SK-N-SH treated with all-trans-retinoic acid at 6 μM for 48 hours (cell line): ENCODE measurements around the gene ZSCAN31.

Source experiments
- ATAC-seq: fragments of 200-7000 bp; cut with Tn5 transposase; 3 replicates; pipeline ENCODE4 v1.9.1; 2020; ENCODE audit warnings: mild to moderate bottlenecking, moderate library complexity
- ARNTL ChIP-seq: fragments of 450-650 bp; formaldehyde crosslinking; IDR thresholded peaks from 2 replicates; pipeline ENCODE4 v1.5.0; 2020; ENCODE audit warnings: low read depth, mild to moderate bottlenecking, moderate library complexity, borderline replicate concordance
- BACH2 ChIP-seq: fragments of 250-450 bp; sonication (Bioruptor Pico); IDR thresholded peaks from 2 replicates; pipeline ENCODE4 v1.9.0; 2021; ENCODE audit warnings: mild to moderate bottlenecking, borderline replicate concordance
- CSDC2 ChIP-seq: fragments of 250-450 bp; sonication (Bioruptor Pico); IDR thresholded peaks from 2 replicates; pipeline ENCODE4 v1.5.0; 2020; ENCODE audit warnings: mild to moderate bottlenecking, moderate library complexity
- CSRNP3 ChIP-seq: fragments of 250-450 bp; sonication (Bioruptor Pico); IDR thresholded peaks from 2 replicates; pipeline ENCODE4 v1.5.1; 2021; ENCODE audit warnings: mild to moderate bottlenecking, moderate library complexity
- ESRRG ChIP-seq: fragments of 250-450 bp; sonication (Bioruptor Pico); IDR thresholded peaks from 2 replicates; pipeline ENCODE4 v1.6.1; 2021; ENCODE audit warnings: mild to moderate bottlenecking
- GLIS3 ChIP-seq: fragments of 250-450 bp; sonication (Bioruptor Pico); IDR thresholded peaks from 2 replicates; pipeline ENCODE4 v1.5.0; 2020; ENCODE audit warnings: mild to moderate bottlenecking, moderate library complexity
- ISL1 ChIP-seq: fragments of 250-450 bp; sonication (Bioruptor Pico); IDR thresholded peaks from 2 replicates; pipeline ENCODE4 v2.1.2; 2022; ENCODE audit warnings: mild to moderate bottlenecking, moderate library complexity
- OSR1 ChIP-seq: fragments of 250-450 bp; sonication (Bioruptor Pico); IDR thresholded peaks from 2 replicates; pipeline ENCODE4 v1.8.0; 2022; ENCODE audit warnings: moderate library complexity, mild to moderate bottlenecking, inconsistent platforms
- POU6F1 ChIP-seq: fragments of 250-450 bp; sonication (Bioruptor Pico); IDR thresholded peaks from 2 replicates; pipeline ENCODE4 v1.8.0; 2021; ENCODE audit warnings: low read depth, mild to moderate bottlenecking, moderate library complexity, borderline replicate concordance
- PPARA ChIP-seq: fragments of 250-450 bp; sonication (Bioruptor Pico); IDR thresholded peaks from 2 replicates; pipeline ENCODE4 v1.5.0; 2020; ENCODE audit warnings: mild to moderate bottlenecking, borderline replicate concordance
- RARB ChIP-seq: fragments of 250-450 bp; sonication (Bioruptor Pico); IDR thresholded peaks from 2 replicates; pipeline ENCODE4 v1.8.0; 2021; ENCODE audit warnings: mild to moderate bottlenecking, moderate library complexity
- SNAI2 ChIP-seq: fragments of 250-450 bp; sonication (Bioruptor Pico); IDR thresholded peaks from 2 replicates; pipeline ENCODE4 v1.5.0; 2020; ENCODE audit warnings: mild to moderate bottlenecking, moderate library complexity
- TCF4 ChIP-seq: fragments of 250-450 bp; sonication (Bioruptor Pico); IDR thresholded peaks from 2 replicates; pipeline ENCODE4 v1.8.0; 2021; ENCODE audit warnings: mild to moderate bottlenecking, moderate library complexity, borderline replicate concordance
- ZC3H10 ChIP-seq: fragments of 250-450 bp; sonication (Bioruptor Pico); IDR thresholded peaks from 2 replicates; pipeline ENCODE4 v1.5.1; 2021; ENCODE audit warnings: mild to moderate bottlenecking, moderate library complexity
- ZFP3 ChIP-seq: fragments of 250-450 bp; sonication (Bioruptor Pico); IDR thresholded peaks from 2 replicates; pipeline ENCODE4 v1.5.0; 2020; ENCODE audit warnings: mild to moderate bottlenecking, moderate library complexity
- ZFP30 ChIP-seq: fragments of 450-650 bp; formaldehyde crosslinking; IDR thresholded peaks from 2 replicates; pipeline ENCODE4 v1.5.0; 2022; ENCODE audit warnings: mild to moderate bottlenecking, moderate library complexity
- ZNF565 ChIP-seq: fragments of 450-650 bp; formaldehyde crosslinking; conservative IDR thresholded peaks from 2 replicates; pipeline ENCODE4 v1.5.0; 2020; ENCODE audit warnings: low read depth, mild to moderate bottlenecking, moderate library complexity
- ZNF70 ChIP-seq: fragments of 450-650 bp; formaldehyde crosslinking; IDR thresholded peaks from 2 replicates; pipeline ENCODE4 v1.5.0; 2020; ENCODE audit warnings: mild to moderate bottlenecking, moderate library complexity
- ZNF8 ChIP-seq: fragments of 450-650 bp; formaldehyde crosslinking; IDR thresholded peaks from 2 replicates; pipeline ENCODE4 v1.5.0; 2020; ENCODE audit warnings: mild to moderate bottlenecking, moderate library complexity
- TF ChIP-seq, protein P1 (sequence below): fragments of 250-450 bp; sonication (Bioruptor Pico); IDR thresholded peaks from 2 replicates; pipeline ENCODE4 v1.5.0; 2020; ENCODE audit warnings: mild to moderate bottlenecking, moderate library complexity
- TF ChIP-seq, protein P2 (sequence below): fragments of 250-450 bp; sonication (Bioruptor Pico); IDR thresholded peaks from 2 replicates; pipeline ENCODE4 v1.5.1; 2020; ENCODE audit warnings: low read depth, mild to moderate bottlenecking, moderate library complexity

The ZSCAN31 gene

DNA sequence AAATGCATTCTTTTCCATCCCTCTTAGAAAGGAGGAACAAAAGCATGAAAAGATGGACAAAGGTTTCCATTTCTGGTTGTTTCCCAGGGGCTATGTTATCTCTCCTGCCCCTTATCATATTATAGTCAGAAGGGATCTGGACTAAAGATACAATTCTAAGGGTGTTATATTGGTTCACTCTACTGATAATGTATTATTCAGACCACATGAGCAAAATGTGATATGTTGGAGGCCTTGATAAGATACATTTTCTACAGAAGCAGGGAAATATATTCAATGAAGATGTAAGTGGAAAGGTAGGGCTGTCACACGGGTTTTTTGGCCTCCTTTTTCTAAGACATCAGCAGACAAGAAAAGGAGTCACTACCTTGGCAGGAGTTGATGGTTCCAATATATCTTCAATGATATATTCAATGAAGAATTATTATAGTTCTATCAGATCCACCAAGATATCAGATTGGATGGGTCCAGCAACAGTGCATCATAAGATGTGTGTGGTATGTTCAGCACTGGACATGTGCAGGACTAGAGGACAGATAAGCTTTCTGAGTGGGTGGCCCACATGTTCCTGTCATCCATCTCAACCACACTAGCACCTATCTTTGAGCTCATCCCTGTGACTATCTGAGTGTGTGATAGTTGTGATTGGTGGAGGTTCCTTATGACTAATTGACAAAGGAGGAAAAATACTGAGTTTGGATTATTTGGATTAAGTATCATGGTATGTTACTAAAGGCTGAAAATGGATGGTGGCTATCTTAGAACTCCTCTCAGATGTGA is 8.1 kb upstream of the ZSCAN31 start (continued):
- TF ChIP-seq CSDC2 (CRISPR knock-in tag) (no peak), ISL1 (CRISPR knock-in tag) (no peak), CSRNP3 (no peak)
- TF ChIP-seq, all 23 proteins: peak for 0

GRCh38 chr6:28340310-28341095 is 4.6 kb upstream of the ZSCAN31 start:
- ATAC-seq = no peak
- TF ChIP-seq ISL1 (CRISPR knock-in tag) (no peak), OSR1 (CRISPR knock-in tag) (no peak), PPARA (CRISPR knock-in tag) (no peak), SNAI2 (CRISPR knock-in tag) (no peak)

DNA sequence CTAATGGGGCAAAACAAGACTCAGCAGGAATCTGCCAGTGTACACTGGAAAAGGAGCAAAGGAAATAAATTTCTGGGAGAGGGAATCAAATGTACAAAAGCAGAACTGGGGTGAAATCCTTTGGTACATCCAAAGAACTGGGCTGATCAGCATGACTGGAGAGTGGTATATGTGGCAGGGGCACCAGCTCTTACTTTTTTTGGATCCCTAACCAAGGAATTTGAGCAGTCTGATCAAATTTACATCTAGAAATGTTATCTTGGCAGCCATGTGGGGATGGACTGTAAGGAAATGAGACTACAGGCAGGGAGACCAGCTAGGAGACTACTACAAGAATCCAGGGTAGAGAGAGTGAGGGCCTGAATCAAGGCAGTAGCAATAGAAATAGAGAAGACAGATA is 1.2 kb upstream of the ZSCAN31 start:
- TF ChIP-seq BACH2 (CRISPR knock-in tag) (no peak), OSR1 (CRISPR knock-in tag) (no peak), ZNF8 (CRISPR knock-in tag) (no peak), ZFP3 (CRISPR knock-in tag) (no peak), ZNF565 (CRISPR knock-in tag) (no peak), ZNF70 (CRISPR knock-in tag) (no peak), ZC3H10 (CRISPR knock-in tag) (no peak), TCF4 (CRISPR knock-in tag) (no peak), ESRRG (CRISPR knock-in tag) (no peak), PPARA (CRISPR knock-in tag) (no peak), ZFP30 (CRISPR knock-in tag) (no peak)
- TF ChIP-seq, protein P1, sequence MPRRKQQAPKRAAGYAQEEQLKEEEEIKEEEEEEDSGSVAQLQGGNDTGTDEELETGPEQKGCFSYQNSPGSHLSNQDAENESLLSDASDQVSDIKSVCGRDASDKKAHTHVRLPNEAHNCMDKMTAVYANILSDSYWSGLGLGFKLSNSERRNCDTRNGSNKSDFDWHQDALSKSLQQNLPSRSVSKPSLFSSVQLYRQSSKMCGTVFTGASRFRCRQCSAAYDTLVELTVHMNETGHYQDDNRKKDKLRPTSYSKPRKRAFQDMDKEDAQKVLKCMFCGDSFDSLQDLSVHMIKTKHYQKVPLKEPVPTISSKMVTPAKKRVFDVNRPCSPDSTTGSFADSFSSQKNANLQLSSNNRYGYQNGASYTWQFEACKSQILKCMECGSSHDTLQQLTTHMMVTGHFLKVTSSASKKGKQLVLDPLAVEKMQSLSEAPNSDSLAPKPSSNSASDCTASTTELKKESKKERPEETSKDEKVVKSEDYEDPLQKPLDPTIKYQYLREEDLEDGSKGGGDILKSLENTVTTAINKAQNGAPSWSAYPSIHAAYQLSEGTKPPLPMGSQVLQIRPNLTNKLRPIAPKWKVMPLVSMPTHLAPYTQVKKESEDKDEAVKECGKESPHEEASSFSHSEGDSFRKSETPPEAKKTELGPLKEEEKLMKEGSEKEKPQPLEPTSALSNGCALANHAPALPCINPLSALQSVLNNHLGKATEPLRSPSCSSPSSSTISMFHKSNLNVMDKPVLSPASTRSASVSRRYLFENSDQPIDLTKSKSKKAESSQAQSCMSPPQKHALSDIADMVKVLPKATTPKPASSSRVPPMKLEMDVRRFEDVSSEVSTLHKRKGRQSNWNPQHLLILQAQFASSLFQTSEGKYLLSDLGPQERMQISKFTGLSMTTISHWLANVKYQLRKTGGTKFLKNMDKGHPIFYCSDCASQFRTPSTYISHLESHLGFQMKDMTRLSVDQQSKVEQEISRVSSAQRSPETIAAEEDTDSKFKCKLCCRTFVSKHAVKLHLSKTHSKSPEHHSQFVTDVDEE = no peak
- TF ChIP-seq, protein P2, sequence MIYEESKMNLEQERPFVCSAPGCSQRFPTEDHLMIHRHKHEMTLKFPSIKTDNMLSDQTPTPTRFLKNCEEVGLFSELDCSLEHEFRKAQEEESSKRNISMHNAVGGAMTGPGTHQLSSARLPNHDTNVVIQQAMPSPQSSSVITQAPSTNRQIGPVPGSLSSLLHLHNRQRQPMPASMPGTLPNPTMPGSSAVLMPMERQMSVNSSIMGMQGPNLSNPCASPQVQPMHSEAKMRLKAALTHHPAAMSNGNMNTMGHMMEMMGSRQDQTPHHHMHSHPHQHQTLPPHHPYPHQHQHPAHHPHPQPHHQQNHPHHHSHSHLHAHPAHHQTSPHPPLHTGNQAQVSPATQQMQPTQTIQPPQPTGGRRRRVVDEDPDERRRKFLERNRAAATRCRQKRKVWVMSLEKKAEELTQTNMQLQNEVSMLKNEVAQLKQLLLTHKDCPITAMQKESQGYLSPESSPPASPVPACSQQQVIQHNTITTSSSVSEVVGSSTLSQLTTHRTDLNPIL (CRISPR knock-in tag) = no peak
- no peak for ATAC-seq

DNA sequence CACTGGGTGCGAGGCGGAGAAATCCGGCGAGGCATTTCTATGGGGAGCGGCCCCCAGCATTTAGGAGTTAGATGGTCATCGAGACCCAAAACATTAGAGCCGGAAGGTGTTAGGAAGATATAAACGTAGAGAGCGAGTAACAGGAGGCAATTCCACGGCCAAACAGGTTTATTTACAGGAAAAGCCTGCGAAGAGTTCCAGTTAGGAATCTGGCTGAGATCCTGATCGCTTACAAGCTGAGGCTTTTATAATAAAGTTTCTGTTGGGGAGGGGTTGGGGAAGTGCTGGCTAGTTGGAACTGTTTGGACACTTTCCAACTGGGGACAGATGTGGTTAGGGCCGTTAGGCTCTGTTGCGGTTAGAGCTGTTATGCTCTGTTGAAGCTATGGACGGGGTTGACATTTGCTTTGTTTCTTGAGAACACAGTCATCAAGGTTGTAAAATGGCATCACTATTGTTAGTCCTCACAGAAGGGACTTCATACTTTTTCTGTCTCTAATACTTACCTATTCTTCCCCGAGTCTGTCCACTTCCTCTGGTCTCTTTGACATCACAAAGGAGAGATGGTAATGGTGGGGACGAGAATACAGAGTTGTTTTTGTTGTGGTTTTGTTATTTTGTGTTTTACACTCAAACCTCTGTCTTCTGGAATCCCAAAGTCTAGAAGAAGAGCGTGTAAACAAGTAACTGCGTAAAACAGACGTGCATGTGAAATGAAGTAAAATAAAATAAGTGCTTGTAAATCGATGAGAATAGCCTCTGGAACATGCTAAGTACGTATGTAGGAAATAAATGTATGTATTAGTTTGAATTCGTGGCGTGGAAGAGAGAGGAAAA is 554 bp upstream of the ZSCAN31 start:
- ATAC-seq = peak; percentile 27
- TF ChIP-seq ZFP3 (CRISPR knock-in tag) (no peak), ZNF8 (CRISPR knock-in tag) (no peak), ARNTL (no peak), ZNF70 (CRISPR knock-in tag) (no peak), GLIS3 (CRISPR knock-in tag) (no peak), TCF4 (CRISPR knock-in tag) (no peak), POU6F1 (CRISPR knock-in tag) (no peak), ZNF565 (CRISPR knock-in tag) (no peak), ISL1 (CRISPR knock-in tag) (no peak), RARB (CRISPR knock-in tag) (no peak), SNAI2 (CRISPR knock-in tag) (no peak), CSDC2 (CRISPR knock-in tag) (no peak), BACH2 (CRISPR knock-in tag) (no peak)
- TF ChIP-seq, protein P1 = no peak
- TF ChIP-seq, protein P2 (CRISPR knock-in tag) = no peak
